K562 treated with DMSO at 1 percent for 12 hours (cell line): ENCODE measurements around the gene TPGS2. TPM values are rescaled to one million over a fixed set of nuclear protein-coding genes. Genes with fewer than 3 reads are reported as not detected.

Experiments used
- total RNA-seq: library from RNA; unstranded; fragments of 300-600 nt; gene quantifications from 2 replicates; pipeline ENCODE4 v1.2.3, GENCODE V29; 2022; ENCODE audit not compliant: insufficient read depth

TPGS2 gene
- total RNA-seq, result 130 and 147 TPM in 2 replicates

GRCh38 chr18:36828630-36829361 lies at the start of gene TPGS2, which contains the start of gene KIAA1328:
Gene TPGS2 (minus strand): TSS chr18:36829002. CDS start chr18:36828767, 235 bp downstream.
Gene KIAA1328 (plus strand): TSS chr18:36829127. CDS start chr18:36829139, 12 bp downstream.

Other genes with a start within 250 kb of the TPGS2 start
- 1.3 and 5.7 TPM in 2 replicates for gene KIAA1328, start 125 bp upstream of the TPGS2 start, total RNA-seq